GM21390 (cell line): ENCODE results near the gene TBX19.

Experiments
- ATAC-seq: cut with Tn5 transposase; IDR thresholded peaks from one replicate; pipeline ENCODE4 v1.9.1; 2021; ENCODE audit not compliant: unreplicated experiment

Gene TBX19

DNA sequence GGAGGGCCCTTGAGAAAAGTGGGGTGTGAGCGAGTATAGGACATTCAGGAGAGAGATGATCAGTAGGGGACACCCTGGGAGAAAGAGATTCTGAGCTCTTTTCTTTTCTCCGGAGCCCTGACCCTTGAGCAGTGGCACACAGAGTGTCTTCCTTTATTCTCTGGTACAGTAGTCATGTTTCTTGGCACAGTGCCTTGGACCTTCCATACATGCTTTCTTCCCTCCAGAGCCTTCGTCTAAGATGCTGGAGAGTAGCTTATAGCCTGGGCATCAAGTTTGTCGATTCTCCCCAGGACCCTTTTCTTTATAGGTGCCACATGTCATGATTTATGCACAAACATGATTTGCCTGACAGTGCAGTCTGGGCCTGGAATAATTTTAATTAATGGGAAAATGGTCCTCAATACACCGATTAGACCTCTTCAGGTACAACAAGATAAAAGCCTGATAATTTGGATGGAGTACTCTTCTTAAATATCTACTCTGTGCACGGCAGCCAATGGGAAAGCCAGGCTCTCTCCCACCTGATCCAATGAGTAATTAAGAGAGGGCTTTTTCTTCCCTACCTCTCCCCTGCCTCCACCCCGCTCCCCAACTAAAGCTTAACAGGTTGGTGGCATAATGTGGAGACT is at the start of gene TBX19:
TSS of gene TBX19 (plus strand) at position 582 of the 632 bp plus-strand sequence. CDS start 214 bp downstream, outside the sequence.
- no peak for ATAC-seq

DNA sequence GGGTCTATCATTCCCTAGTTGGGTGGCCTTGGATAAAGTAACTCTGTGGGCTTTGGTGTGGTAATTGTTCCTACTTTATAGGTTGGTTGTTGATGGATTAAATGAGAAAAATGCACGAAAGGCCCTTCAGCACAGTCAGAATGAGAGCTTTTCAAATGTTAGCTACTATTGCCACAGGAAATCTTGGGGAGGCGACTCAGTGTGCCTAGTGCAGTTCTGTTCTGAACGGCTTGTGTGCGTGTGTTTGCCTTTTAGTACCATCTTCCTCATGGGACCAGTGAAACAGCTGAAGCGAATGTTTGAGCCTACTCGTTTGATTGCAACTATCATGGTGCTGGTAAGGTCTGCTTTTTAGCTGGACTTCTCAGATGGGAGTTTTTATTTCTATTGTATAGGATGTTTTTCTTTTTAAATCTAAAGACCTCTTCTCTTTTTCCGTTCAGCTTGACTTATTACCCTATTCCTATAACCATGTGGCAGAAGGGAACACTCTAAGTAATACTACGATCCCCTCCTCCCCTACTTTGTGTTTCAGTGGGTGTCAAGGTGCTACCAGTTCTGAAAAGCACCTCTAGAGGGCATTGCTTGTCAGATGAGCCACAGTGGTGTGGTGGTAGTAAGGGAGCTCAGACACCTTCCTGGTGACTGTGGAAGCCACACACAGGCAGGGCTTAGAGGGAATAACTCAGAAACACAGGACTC is 45.7 kb upstream of the TBX19 start:
- peak; percentile 91 for ATAC-seq

DNA sequence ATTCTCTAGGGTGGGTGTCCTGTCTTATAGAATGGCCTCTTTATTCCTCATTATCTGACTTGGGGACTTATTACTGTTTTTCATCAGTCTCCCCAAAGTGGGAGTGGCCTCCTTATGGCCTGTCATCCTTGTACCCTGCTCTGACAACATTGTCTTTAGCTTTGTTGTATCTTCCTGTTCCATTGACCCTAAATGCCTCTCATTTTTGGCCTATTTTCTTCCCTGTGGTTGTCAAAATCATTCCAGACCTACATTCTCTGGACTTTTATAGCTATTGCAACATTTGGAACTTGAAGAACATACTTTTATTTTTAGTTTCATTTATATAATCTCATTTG is 45.2 kb upstream of the TBX19 start:
- ATAC-seq, result peak; percentile 21

DNA sequence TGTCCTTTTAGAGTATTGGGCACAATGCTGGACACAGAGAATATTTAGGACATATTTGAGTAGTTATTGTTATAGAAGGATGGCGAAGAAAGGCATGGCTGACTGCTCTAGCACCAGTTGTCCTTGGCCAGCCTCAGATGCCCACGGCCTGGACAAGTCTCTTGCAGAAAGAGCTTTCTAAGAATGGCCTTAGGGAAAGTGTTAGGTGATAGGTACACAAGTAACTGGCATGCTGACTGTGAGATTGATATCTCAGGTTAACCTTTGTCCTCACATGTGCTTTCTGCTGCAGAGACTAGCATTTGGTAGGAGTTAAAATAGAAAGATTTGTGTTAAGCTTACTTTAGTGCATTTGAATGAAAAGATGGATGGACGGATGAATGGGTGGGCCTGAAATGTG is 44.7 kb upstream of the TBX19 start:
- no peak for ATAC-seq

DNA sequence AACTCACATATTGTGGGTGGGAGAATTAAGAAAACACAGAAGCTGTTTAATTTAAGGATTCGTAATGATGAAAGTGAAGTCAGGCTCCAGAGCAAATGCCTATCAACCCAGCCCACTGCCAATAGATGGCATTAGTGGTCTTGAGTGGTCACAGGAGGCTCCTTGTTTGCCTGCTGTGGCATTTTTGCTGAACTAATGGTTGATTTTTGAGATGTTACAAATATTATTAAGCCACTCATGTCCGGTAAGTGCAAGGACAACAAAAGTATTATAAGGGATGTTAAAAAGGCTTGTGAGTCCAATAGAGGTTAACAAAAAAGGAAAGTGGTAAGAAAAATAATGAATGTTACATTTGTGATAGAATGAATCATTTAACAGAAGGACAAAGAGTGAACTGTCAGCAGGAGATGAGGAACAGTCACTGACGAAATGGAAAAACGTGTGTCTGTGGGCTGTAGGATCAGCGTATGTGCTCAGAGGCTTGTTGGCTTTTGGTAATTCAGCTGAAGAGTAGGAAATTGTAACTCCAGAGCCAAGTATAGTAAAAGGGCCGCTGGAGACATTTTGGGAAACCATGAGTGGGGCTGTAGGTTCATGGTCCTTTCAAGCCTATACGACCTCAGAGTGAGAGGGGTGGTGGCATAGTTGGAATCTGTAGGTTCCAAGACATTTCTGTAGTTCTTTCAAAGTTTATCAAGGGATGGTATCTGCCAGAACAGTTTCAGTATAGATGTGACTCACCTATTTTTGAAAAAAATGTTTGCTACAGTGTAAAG is 43.7 kb upstream of the TBX19 start:
- no peak for ATAC-seq

DNA sequence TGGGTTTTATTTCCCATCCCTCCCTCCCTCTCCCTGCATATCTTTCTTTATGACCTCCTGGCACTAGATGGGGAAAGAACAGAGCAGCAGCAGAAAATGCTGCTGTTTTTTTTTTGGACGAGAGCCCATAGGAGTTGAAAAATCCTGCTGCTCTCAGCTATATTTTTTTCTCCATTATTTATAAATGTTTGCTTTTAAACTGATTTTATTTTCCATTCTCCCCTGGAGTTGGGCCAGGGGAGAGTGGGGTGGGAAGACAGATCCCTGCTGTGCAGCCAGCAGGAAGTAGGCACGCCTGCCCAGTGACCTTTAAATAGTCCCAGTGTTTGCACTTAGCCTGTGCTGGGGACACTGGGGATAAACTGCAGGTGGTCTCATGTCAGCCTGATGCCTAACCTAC is 37.5 kb upstream of the TBX19 start:
- ATAC-seq, result no peak

DNA sequence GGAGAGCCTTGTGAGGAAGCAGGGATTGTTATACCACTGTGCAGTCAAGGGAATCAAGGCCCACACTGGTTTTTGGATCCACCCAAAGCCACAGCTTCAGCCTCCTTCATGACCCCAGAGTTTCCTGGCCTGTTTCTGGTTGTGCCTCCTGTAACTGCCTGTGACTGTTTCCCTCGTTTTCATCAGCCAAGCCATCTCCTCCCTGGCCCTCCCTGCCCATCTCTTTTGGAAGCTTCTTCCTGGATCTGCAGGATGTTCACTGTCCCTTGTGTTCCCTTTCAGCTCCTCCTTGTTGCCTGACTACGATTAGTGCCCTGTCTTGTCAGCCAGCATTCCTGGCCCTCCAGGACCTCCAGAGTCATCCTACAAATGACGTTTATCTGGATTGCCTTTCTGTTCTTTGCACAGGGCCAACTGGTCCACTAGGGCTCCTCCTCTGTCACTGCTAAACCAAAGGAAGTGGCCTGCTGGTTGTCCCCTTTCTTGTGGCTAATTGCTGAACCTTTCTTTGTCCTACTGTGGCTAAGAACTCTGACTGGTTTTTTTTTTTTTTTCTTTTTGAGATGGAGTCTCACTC is 37.0 kb upstream of the TBX19 start:
- no peak for ATAC-seq

DNA sequence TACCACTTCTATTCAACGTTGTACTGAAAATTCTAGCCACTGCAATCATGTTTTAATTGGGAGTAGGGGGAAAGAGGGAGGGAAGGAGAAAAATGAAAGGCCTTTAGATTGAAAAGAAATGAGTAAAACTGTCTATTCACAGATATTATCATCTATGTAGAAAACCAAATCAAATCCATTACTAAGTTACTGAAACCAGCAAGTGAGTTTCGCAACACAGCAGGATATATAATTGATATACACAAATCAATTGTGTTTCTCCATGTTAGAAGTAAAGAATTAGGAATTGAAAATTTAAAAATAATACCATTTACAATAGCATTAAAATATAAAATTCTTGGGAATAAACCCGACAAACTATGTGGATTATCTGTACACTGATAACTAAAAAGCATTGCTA is 35.6 kb upstream of the TBX19 start:
- ATAC-seq, result no peak

DNA sequence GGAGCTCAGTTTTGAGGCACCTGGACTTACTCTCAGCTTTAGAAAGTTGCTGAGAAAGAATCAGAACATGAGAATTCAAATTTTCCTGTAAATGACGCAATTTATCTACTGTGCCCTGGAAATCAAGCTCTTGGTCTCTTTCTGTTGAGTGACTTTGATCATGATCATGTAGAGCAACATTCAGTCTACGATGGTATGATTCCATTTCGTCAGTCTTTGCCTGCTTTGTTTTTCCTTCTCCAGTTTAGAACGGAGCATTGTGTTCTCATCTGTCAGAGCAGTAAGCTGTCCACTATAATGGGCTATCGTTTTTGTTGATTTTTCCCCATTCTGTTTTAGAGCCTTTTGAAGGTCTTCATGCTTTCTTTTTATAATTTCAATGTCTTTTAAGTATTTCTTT is 34.2 kb upstream of the TBX19 start:
- ATAC-seq, result no peak

DNA sequence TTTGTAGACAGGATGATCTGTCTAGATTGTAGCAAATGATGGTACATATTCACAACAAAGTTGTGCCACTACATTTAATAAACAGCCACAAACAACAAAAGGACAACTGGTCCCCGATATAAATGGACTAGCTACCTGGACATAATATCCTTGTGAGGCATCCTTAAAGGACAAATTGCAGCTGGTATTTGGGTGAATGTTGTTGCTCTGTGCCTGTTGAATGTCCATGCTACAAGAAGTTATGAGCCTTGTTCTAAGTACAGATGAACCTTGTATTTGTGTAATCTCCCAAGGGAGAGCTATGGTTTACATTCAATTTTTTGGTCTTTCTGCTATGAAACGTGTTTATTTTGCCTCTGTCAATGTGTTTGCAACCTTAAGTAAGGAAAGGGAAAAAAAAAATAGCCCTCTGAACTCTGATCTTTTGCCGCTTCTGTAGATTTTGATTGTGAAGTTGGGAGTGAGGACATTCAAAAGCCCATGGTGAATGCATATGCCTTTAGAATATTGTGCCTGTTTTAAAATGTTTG is 28.4 kb upstream of the TBX19 start:
- ATAC-seq, result no peak

DNA sequence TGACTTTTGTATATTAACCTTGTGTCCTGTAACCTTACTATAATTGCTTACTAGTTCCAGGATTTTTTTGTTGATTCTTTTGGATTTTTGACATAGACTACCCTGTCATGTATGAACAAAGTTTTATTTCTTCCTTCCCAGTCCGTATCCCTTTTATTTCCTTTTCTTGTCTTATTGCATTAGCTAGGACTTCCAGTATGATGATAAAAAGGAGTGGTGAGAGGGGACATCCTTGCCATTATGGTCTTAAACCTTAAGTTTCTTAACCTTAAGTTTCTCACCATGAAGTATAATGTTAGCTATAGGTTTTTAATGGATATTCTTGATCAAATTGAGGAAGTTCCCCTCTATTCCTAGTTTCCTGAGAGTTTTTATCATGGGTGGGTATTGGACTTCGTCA is 24.5 kb upstream of the TBX19 start:
- ATAC-seq, result no peak

DNA sequence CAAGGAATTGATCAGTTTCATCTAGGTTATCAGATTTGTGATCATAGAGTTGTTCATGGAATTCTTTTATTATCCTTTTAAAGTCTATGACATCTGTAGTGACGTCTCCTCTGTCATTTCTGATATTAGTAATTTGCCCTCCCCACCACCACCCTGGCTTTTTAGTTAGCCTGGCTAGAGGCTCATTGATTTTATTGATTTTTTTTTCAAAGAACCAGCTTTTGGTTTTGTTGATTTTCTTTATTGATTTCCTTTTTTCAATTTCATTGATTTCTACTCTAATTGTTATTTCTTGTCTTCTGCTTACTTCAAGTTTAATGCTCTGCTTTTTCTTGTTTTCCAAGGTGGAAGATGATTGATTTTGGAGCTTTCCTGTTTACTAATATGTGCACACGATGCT is 23.3 kb upstream of the TBX19 start:
- ATAC-seq, result no peak

DNA sequence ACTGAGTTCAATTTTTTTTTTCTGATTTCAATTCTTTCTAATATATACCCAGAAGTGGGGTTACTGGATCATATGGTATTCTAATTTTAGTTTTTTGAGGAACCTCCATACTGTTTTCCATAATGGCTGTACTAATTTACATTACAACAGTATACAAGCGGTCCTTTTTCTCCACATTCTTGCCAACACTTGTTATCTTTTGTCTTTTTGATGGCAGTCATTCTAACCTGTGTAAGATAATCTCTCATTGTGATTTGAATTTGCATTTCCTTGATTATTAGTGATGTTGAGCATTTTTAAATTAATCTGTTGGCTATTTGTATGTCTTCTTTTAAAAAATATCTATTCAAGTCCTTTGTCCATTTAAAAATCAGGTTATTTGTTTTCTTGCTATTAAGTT is 21.1 kb upstream of the TBX19 start:
- ATAC-seq, result no peak

DNA sequence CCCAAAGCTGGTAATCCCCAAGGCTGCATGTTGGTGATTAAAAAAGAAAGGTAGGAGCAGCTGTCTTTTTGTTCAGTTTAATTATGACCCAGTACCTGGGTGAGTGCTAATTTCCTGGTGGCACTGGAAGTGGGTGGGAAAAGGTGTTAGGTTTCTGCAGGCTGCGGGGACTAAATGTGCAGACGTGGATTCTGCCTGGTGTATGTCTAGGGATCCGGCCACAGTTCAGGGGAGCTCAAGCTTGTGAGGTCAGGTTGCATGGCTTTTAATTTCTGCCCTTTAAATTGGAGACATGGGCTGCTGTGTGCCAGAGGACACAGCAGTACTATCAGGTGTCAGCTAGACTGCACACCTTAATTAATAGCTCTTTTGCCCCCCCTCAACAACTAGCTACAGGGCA is 20.3 kb upstream of the TBX19 start:
- ATAC-seq, result no peak

DNA sequence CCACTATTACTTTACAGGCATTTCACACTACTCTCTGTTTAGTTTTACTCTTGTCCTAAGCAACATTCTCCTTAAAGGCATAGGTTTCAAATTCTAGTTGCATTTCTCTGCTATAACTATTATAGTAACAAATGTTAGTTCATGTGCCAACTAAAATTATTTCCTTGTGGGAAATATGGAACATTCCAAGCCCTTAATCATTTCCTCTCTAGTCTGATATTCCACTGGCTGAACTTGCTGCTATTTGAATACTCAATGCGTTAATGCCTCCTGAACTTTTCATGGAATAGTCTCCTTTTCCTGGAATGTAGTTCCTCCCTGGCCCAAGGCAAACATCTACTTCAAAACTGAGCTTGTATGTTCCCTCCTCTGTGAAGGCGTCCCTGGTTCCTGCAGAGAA is 19.3 kb upstream of the TBX19 start:
- no peak for ATAC-seq

DNA sequence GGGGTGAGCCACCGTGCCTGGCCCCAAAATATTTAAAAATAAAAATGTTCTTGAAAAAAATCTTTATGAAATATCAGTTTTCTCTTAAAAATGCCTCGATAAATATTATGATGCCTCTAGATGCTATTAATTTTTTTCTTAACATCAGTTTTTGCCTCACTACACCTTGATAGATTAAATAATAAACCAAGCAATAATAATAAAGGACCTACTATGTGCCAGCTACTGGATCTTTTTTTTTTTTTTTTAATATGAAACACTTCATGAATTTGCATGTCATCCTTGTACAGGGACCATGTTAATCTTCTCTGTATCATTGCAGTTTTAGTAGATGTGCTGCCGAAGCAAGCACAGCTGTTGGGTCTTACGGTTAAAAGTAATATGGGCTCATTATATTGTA is 17.5 kb upstream of the TBX19 start:
- ATAC-seq, result no peak

DNA sequence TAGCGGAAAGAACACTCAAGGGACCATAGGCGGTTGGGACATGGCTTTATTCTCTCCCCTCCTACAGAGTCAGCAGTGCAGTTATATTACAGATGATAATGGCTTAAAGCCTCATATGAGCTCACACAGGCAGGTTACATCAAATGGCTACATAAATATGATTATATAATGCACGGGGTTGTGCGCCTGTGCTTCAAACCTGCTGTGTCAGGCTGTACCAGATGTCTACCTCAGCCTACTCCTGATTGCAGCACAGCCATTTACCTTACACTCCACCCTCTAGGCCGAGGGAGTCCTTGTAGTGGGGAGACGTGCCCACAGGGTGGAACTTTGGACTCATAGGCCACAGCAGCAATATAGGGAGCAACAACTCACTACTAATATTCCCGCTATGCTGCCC is 16.4 kb upstream of the TBX19 start:
- ATAC-seq, result no peak

DNA sequence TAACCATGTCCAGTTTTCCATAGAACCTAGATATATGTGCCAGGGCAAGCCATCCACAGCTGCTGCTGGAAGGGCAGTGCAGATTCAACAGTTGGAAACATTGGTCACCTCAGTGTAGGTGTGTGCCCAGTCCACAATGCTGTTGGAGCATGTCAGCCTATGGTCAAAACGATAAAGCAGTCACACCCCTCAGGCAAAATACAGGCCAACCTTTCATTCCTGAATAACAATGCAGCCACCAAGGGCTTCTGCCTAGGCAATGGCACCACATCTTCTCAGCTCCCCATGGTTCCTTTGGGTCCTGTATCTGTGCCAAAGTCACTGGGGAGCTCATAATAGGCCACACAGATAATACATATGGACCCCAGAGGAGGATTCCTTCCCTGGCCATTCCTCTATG is 15.1 kb upstream of the TBX19 start:
- ATAC-seq, result no peak

DNA sequence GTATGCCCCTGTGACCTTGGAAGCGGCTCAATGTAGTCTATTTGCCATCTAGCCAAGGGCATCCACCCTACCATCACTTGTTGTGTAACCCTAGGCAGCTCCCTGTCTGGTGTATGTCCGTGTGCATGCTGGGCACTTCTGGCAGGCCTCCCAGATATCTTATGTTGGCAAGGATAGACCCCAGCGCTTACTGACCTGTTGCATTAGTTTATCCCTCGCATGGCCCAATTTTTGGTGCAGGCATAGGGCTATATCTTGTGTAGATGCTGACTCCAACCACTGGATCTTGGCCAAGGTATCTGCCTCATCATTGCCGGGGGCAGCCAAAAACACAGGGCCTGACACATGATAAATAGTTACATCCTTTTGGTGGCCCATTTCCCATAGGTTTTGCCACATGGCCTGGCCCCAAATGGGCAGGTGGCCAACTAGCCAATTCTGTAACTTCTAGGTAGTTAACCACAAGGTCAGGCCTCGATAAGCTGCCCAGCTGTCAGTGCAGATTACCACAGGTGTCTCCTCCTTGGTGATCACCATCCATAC is 14.0 kb upstream of the TBX19 start:
- ATAC-seq, result no peak

DNA sequence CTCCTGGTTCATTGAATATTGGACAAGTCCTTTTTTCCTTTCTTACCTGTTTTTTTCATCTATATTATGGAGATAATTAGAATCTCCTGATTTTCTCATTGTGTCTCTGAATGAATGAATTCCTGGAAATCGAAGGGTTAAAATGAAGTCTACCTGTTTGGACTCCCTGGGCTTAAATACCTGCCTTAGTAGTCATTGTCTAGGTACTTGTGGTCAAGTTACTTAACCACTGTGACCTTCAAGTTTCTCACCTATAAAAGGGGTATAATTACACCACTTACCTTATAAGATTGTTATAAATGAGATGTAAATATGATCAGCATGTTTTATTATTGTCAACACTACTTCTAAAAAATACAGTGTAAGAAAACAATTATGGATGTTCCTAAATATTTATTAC is 9.0 kb upstream of the TBX19 start:
- ATAC-seq, result no peak

DNA sequence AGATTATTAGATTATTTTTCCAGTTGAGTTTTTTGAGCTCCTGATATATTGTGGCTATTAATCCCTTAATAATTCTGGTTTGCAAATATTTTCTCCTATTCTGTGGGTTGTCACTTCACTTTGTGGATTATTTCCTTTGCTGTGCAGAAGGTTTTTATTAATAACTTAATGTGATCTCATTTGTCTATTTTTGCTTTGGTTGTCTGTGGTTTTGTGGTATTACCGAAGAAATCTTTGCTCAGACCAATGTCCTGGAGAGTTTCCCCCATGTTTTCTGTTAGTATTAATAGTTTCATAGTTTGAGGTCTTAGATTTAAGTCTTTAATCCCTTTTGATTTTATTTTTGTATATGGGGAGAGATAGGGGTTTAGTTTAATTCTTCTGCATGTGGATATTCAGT is 7.1 kb upstream of the TBX19 start:
- ATAC-seq, result no peak

DNA sequence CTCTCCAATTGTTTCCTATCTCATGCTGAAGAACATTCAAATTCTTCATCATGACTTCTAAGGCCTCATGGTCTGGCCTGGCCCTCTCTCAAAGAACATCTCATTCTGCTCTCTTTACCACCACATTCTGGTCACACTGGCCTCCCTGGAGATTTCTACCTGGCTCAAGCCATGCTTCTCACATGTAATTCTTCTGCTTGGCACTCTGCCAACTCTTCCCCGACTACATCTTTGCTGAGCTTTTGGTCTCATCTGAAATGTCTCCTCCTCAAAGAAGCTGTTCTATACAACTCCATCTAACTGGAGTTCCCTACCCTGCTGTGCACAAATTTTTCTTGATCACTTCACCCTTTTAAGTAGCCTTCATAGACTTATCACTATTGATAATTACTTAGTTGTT is 1.4 kb upstream of the TBX19 start:
- ATAC-seq, result no peak
